PC-3 (cell line): ENCODE results near the gene RNF130. TPM values are rescaled to one million over a fixed set of nuclear protein-coding genes. Genes with fewer than 3 reads are reported as not detected.

Experiments
- ATAC-seq: fragments of 200-7000 bp; cut with Tn5 transposase; 2 replicates; pipeline ENCODE4 v1.9.1; 2020; ENCODE audit warnings: mild to moderate bottlenecking, moderate library complexity
- BruUV-seq: library from RNA; stranded (reverse); fragments of 400-500 nt; replicated peaks from 2 replicates; lab custom pipeline; 2021; lab: Mats Ljungman, UMichigan
- CTCF ChIA-PET: fragments of 300-600 bp; sonication (Branson Sonifier 250); formaldehyde crosslinking; loops from one replicate; lab custom pipeline; 2022; ENCODE audit warnings: antibody characterized with exemption; lab: Charles Lee
- POLR2A ChIA-PET: fragments of 300-600 bp; sonication (Branson Sonifier 250); formaldehyde crosslinking; loops from one replicate; lab custom pipeline; 2022; ENCODE audit warnings: antibody characterized with exemption; ENCODE audit not compliant: unreplicated experiment; lab: Charles Lee
- DNase-seq: peaks from one replicate; pipeline ENCODE4 v3.0.0-alpha.2; 2015
- H2AFZ ChIP-seq: fragments of 300-600 bp; sonication (generic); 2 replicates; pipeline ENCODE4 v1.6.0; 2016; ENCODE audit warnings: antibody characterized with exemption, low read length
- H3F3A ChIP-seq: fragments of 300-600 bp; sonication (generic); one replicate; pipeline ENCODE4 v1.6.0; 2017; ENCODE audit warnings: antibody characterized with exemption, low read length, control low read depth, mild to moderate bottlenecking; ENCODE audit not compliant: unreplicated experiment
- H3K27ac ChIP-seq: fragments of 300-600 bp; sonication (generic); 2 replicates; pipeline ENCODE4 v1.5.1; 2016; ENCODE audit warnings: mild to moderate bottlenecking, low read length
- H3K27me3 ChIP-seq: fragments of 300-600 bp; sonication (generic); 2 replicates; pipeline ENCODE4 v1.6.1; 2016; ENCODE audit warnings: low read length, mixed read lengths
- H3K36me3 ChIP-seq: fragments of 300-600 bp; sonication (generic); 2 replicates; pipeline ENCODE4 v1.6.1; 2016; ENCODE audit warnings: low read depth, mixed run types, low read length, mixed read lengths
- H3K4me1 ChIP-seq: fragments of 300-600 bp; sonication (generic); 2 replicates; pipeline ENCODE4 v1.5.1; 2016; ENCODE audit warnings: low read length; ENCODE audit not compliant: insufficient read depth
- H3K4me2 ChIP-seq: fragments of 300-600 bp; sonication (generic); 2 replicates; pipeline ENCODE4 v1.6.0; 2016; ENCODE audit warnings: low read length
- H3K4me3 ChIP-seq: fragments of 300-600 bp; sonication (generic); 2 replicates; pipeline ENCODE4 v1.5.1; 2016; ENCODE audit warnings: mild to moderate bottlenecking, low read length, mixed read lengths
- H3K79me2 ChIP-seq: fragments of 300-600 bp; sonication (generic); 2 replicates; pipeline ENCODE4 v1.6.1; 2017; ENCODE audit warnings: low read length, mixed read lengths
- H3K9ac ChIP-seq: fragments of 300-600 bp; sonication (generic); 2 replicates; pipeline ENCODE4 v1.6.0; 2016; ENCODE audit warnings: mild to moderate bottlenecking, low read length
- H3K9me2 ChIP-seq: fragments of 300-600 bp; sonication (generic); replicated peaks from 2 replicates; pipeline ENCODE4 v1.6.1; 2016; ENCODE audit warnings: mixed run types, low read length, mixed read lengths
- H3K9me3 ChIP-seq: fragments of 300-600 bp; sonication (generic); 2 replicates; pipeline ENCODE4 v1.6.1; 2016; ENCODE audit warnings: low read length, mixed read lengths
- H4K20me1 ChIP-seq: fragments of 300-600 bp; sonication (generic); 2 replicates; pipeline ENCODE4 v1.6.1; 2016; ENCODE audit warnings: low read length, mixed read lengths
- CTCF ChIP-seq: fragments of 300-600 bp; sonication (generic); conservative IDR thresholded peaks from 2 replicates; pipeline ENCODE4 v1.5.1; 2017; ENCODE audit warnings: antibody characterized with exemption, low read depth, mild to moderate bottlenecking, low read length
- EZH2 ChIP-seq: fragments of 300-600 bp; sonication (generic); IDR thresholded peaks from one replicate; pipeline ENCODE4 v1.6.1; 2017; ENCODE audit warnings: antibody characterized with exemption, mild to moderate bottlenecking, low read length; ENCODE audit not compliant: unreplicated experiment
- EZH2phosphoT487 ChIP-seq: fragments of 300-600 bp; sonication (generic); IDR thresholded peaks from 2 replicates; pipeline ENCODE4 v1.6.1; 2018; ENCODE audit warnings: mild to moderate bottlenecking, antibody characterized with exemption, low read length, borderline replicate concordance
- intact Hi-C: fragments of 100-400 bp; cut with micrococcal nuclease; formaldehyde crosslinking; loops from 2 replicates; pipeline ENCODE4 v1.9.0; 2023
- total RNA-seq: library from RNA; depleted of rRNA; stranded (reverse); fragments of >200 nt; gene quantifications from 2 replicates; pipeline ENCODE4 v1.2.3, GENCODE V29; 2014

RNF130 gene
- total RNA-seq, 1 experiment from 2014 or later, result 31.2 TPM

- Histone ChIP-seq H4K20me1 (no peaks in the 10 kb centered on the region), H3K36me3 (no peaks in the 10 kb centered on the region), H2AFZ (no peak overlapping the region), H3K4me3 (no peak overlapping the region), H3K9me2 (no peaks in the 10 kb centered on the region), H3K27me3 (no peaks in the 10 kb centered on the region), H3F3A (no peaks in the 10 kb centered on the region), H3K9me3 (no peaks in the 10 kb centered on the region), H3K79me2 (no peaks in the 10 kb centered on the region), H3K9ac (no peak overlapping the region), H3K4me2 (no peak overlapping the region), H3K27ac (no peak overlapping the region), H3K4me1 (no peaks in the 10 kb centered on the region)
- intact Hi-C loops, result no loop called here
- CTCF ChIA-PET, result no interaction called here
- no TSS peak for BruUV-seq
- ATAC-seq, result no peak
- DNase-seq, result no peak
- POLR2A ChIA-PET, result no interaction called here
- TF ChIP-seq EZH2 (no peak), CTCF (no peak), EZH2phosphoT487 (no peak)
Measured at GRCh38 chr5:180096616-180097015, 25.1 kb upstream of the RNF130 start.

GRCh38 chr5:180095545-180095944, 24.0 kb upstream of the RNF130 start:
- intact Hi-C loops, result no loop called here
- H3K79me2 ChIP-seq, result no peaks in the 10 kb centered on the region
- H3K9me3 ChIP-seq, result no peaks in the 10 kb centered on the region
- H3K4me3 ChIP-seq, result no peak overlapping the region
- no peak overlapping the region for H2AFZ ChIP-seq
- DNase-seq (no peak), ATAC-seq (no peak)
- no peak overlapping the region for H3K27ac ChIP-seq
- POLR2A ChIA-PET, result no interaction called here
- no peaks in the 10 kb centered on the region for H3K9me2 ChIP-seq
- CTCF ChIA-PET, result no interaction called here
- H3K36me3 ChIP-seq, result no peaks in the 10 kb centered on the region
- no TSS peak for BruUV-seq
- H3K4me1 ChIP-seq, result no peaks in the 10 kb centered on the region
- H4K20me1 ChIP-seq, result no peaks in the 10 kb centered on the region
- H3K4me2 ChIP-seq, result no peak overlapping the region
- H3K9ac ChIP-seq, result no peak overlapping the region
- no peaks in the 10 kb centered on the region for H3F3A ChIP-seq
- no peaks in the 10 kb centered on the region for H3K27me3 ChIP-seq
- TF ChIP-seq EZH2phosphoT487 (no peak), CTCF (no peak), EZH2 (no peak)

- H2AFZ ChIP-seq, result no peak overlapping the region
- ATAC-seq (no peak), DNase-seq (no peak)
- no peaks in the 10 kb centered on the region for H3F3A ChIP-seq
- no peaks in the 10 kb centered on the region for H3K9me3 ChIP-seq
- H3K79me2 ChIP-seq, result no peaks in the 10 kb centered on the region
- H3K9me2 ChIP-seq, result no peaks in the 10 kb centered on the region
- POLR2A ChIA-PET, result no interaction called here
- BruUV-seq, result no TSS peak
- CTCF ChIA-PET, result no interaction called here
- H4K20me1 ChIP-seq, result no peaks in the 10 kb centered on the region
- H3K4me3 ChIP-seq, result no peak overlapping the region
- H3K27me3 ChIP-seq, result no peaks in the 10 kb centered on the region
- H3K9ac ChIP-seq, result no peak overlapping the region
- H3K27ac ChIP-seq, result no peak overlapping the region
- no peaks in the 10 kb centered on the region for H3K4me1 ChIP-seq
- H3K4me2 ChIP-seq, result no peak overlapping the region
- no peaks in the 10 kb centered on the region for H3K36me3 ChIP-seq
- intact Hi-C loops, result loop anchor here (5.0 kb wide), 1 partner anchor 187 kb away; the partner anchor contains the start of gene TBC1D9B
- TF ChIP-seq CTCF (no peak), EZH2 (no peak), EZH2phosphoT487 (no peak)
Measured at GRCh38 chr5:180093651-180094382, 22.3 kb upstream of the RNF130 start.
